Calu3 (cell line): Measurements from ENCODE around the gene BRAP. TPM values are rescaled to one million over a fixed set of nuclear protein-coding genes. Genes with fewer than 3 reads are reported as not detected.

Experiments
- BruUV-seq: library from RNA; stranded (reverse); fragments of 400-500 nt; replicated peaks from 2 replicates; lab custom pipeline; 2021; lab: Mats Ljungman, UMichigan
- CTCF ChIA-PET: fragments of 300-600 bp; sonication (Branson Sonifier 250); formaldehyde crosslinking; loops from one replicate; lab custom pipeline; 2022; ENCODE audit warnings: antibody characterized with exemption; lab: Charles Lee
- DNase-seq: peaks from one replicate; pipeline ENCODE4 v3.0.0; 2022
- H3K27ac Mint-ChIP-seq: one replicate; pipeline ENCODE4 v1.8.0; 2022; ENCODE audit warnings: mixed read lengths; ENCODE audit not compliant: unreplicated experiment
- H3K27me3 Mint-ChIP-seq: one replicate; pipeline ENCODE4 v1.8.0; 2022; ENCODE audit warnings: mixed read lengths; ENCODE audit not compliant: unreplicated experiment
- H3K36me3 Mint-ChIP-seq: one replicate; pipeline ENCODE4 v1.8.0; 2022; ENCODE audit warnings: mild to moderate bottlenecking, moderate library complexity, mixed read lengths; ENCODE audit not compliant: insufficient read depth, unreplicated experiment
- H3K4me1 Mint-ChIP-seq: one replicate; pipeline ENCODE4 v1.8.0; 2022; ENCODE audit warnings: mild to moderate bottlenecking, low read depth, mixed read lengths; ENCODE audit not compliant: unreplicated experiment
- H3K4me3 Mint-ChIP-seq: one replicate; pipeline ENCODE4 v1.8.0; 2022; ENCODE audit warnings: mild to moderate bottlenecking, low read depth, moderate library complexity, mixed read lengths; ENCODE audit not compliant: unreplicated experiment
- H3K9me3 Mint-ChIP-seq: one replicate; pipeline ENCODE4 v1.8.0; 2022; ENCODE audit warnings: low read depth, mixed read lengths; ENCODE audit not compliant: unreplicated experiment
- CTCF ChIP-seq: fragments of 200-600 bp; IDR thresholded peaks from one replicate; pipeline ENCODE4 v1.8.0; 2022; ENCODE audit warnings: antibody characterized with exemption; ENCODE audit not compliant: unreplicated experiment
- intact Hi-C: fragments of 100-400 bp; cut with micrococcal nuclease; formaldehyde crosslinking; loops from one replicate; pipeline ENCODE4 v1.10.0; 2022; ENCODE audit not compliant: unreplicated experiment
- total RNA-seq: library from RNA; stranded (reverse); gene quantifications from 2 replicates; pipeline ENCODE4 v1.2.3, GENCODE V29; 2022

The BRAP gene
- total RNA-seq, 1 experiment from 2014 or later, result 17.8 TPM

GRCh38 chr12:111715279-111715678 lies 29.5 kb upstream of the BRAP start:
- no peaks in the 10 kb centered on the region for H3K9me3 Mint-ChIP-seq
- H3K4me1 Mint-ChIP-seq, result no peaks in the 10 kb centered on the region
- no peak overlapping the region for H3K4me3 Mint-ChIP-seq
- no peaks in the 10 kb centered on the region for H3K27me3 Mint-ChIP-seq
- intact Hi-C loops, result no loop called here
- H3K36me3 Mint-ChIP-seq, result peaks cover 18% of the 10 kb centered on the region
- DNase-seq, result no peak
- no peak for TF ChIP-seq CTCF
- H3K27ac Mint-ChIP-seq, result no peak overlapping the region
- CTCF ChIA-PET, result no interaction called here
- BruUV-seq, result no TSS peak

- Mint-ChIP-seq H3K27ac (no peak overlapping the region), H3K27me3 (no peaks in the 10 kb centered on the region), H3K4me1 (no peaks in the 10 kb centered on the region), H3K9me3 (no peaks in the 10 kb centered on the region), H3K36me3 (peaks cover 23% of the 10 kb centered on the region), H3K4me3 (no peak overlapping the region)
- intact Hi-C loops, result no loop called here
- CTCF ChIA-PET, result no interaction called here
- TF ChIP-seq CTCF, result no peak
- DNase-seq, result no peak
- BruUV-seq, result no TSS peak
Measured at GRCh38 chr12:111706145-111706544, 20.4 kb upstream of the BRAP start.

DNA sequence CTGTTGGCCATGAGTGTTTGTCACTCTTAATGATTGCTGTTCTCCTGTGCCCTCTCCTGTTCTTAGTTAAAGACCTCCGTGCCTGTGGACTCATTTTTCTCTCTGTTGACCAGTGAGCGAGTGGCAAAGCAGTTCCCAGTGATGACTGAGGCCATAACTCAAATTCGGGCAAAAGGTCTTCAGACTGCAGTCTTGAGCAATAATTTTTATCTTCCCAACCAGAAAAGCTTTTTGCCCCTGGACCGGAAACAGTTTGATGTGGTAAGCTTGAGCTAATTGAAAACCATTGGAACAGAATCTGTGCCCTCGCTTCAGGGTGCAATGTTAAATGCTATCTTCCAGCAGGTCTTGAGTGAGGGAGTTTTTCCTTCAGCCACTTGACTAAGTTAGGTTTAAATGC lies 19.9 kb upstream of the BRAP start:
- intact Hi-C loops, result no loop called here
- CTCF ChIA-PET, result interaction anchor here (0.6 kb wide), 1 partner anchor 416 kb away, joined by 4 read pairs; no protein-coding TSS in a partner anchor
- Mint-ChIP-seq H3K9me3 (no peaks in the 10 kb centered on the region), H3K36me3 (peaks cover 24% of the 10 kb centered on the region), H3K27ac (no peak overlapping the region), H3K4me1 (no peaks in the 10 kb centered on the region), H3K27me3 (no peaks in the 10 kb centered on the region), H3K4me3 (no peak overlapping the region)
- BruUV-seq, result no TSS peak
- DNase-seq, result no peak
- TF ChIP-seq CTCF, result no peak

GRCh38 chr12:111699962-111700361 lies 14.2 kb upstream of the BRAP start:
- H3K27me3 Mint-ChIP-seq, result no peaks in the 10 kb centered on the region
- H3K27ac Mint-ChIP-seq, result no peak overlapping the region
- no peak overlapping the region for H3K4me3 Mint-ChIP-seq
- H3K9me3 Mint-ChIP-seq, result no peaks in the 10 kb centered on the region
- no peaks in the 10 kb centered on the region for H3K4me1 Mint-ChIP-seq
- intact Hi-C loops, result no loop called here
- BruUV-seq, result no TSS peak
- no peak for DNase-seq
- TF ChIP-seq CTCF, result no peak
- CTCF ChIA-PET, result no interaction called here
- peaks cover 29% of the 10 kb centered on the region for H3K36me3 Mint-ChIP-seq
